IPS-15b (cell line): ENCODE measurements around the gene EFNA4.

Experiments
- H3K27me3 ChIP-seq: one replicate; pipeline ENCODE4 v1.6.1; 2013; ENCODE audit warnings: low read length; ENCODE audit not compliant: control insufficient read depth, insufficient read depth
- H3K36me3 ChIP-seq: one replicate; pipeline ENCODE4 v1.6.1; 2013; ENCODE audit warnings: low read length; ENCODE audit not compliant: control insufficient read depth, insufficient read depth
- H3K4me1 ChIP-seq: one replicate; pipeline ENCODE4 v1.6.1; 2013; ENCODE audit warnings: mild to moderate bottlenecking, low read length; ENCODE audit not compliant: control insufficient read depth, insufficient read depth
- H3K4me3 ChIP-seq: one replicate; pipeline ENCODE4 v1.5.1; 2013; ENCODE audit warnings: low read depth, low read length
- H3K9ac ChIP-seq: one replicate; pipeline ENCODE4 v1.6.1; 2013; ENCODE audit warnings: low read depth, mild to moderate bottlenecking, low read length
- H3K9me3 ChIP-seq: one replicate; pipeline ENCODE4 v1.6.1; 2013; ENCODE audit warnings: mild to moderate bottlenecking, low read length; ENCODE audit not compliant: control insufficient read depth, insufficient read depth

EFNA4 gene

DNA sequence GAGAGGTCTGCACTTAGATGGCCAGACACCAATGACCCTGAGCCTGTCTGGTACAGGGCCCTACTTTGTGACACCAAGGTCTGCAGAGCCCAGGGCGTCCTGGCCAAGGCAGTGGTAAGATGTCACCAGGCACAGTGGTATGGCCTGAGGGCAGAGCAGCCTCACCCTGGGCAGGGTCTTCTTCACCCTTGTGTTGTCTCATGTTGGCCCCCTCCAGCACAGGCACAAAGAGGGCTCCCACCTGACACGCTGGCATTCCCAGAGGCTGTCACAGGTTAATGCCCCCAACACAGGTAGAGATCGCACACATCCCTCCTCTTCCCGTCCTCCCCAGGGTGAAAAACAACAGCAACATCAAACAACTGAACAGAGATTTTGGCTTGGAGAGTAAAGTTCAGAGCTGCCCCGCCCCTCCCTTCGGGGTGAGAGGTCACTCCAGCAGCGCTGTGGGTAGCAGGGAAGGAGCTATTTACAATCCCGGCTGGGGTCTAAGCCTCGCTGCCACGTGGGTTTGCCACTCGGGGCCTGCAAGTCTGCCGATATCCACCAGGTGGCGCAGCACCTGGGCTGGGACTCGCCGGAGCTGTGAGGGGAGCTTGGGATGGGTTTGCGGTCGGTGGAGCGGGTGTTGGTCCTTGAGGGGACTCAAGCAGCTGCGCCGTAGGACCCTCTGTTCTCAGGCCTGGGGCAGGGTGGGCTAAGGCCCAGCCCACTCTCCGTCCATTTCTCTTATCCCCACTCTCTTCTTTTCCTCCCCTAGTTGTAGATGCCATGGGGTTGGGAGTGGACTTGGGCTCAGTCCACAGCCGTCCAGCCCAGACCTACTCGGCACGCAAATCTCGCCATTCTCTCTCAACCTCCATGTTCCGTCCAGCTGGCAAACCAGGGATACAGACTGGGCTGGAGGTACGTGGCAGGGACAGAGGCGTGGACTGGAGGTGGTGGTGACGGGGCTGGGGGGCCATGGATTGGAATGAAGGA is 27.8 kb downstream of the EFNA4 start:
- Histone ChIP-seq H3K9ac (peak overlapping the region; percentile 41), H3K27me3 (peaks cover 20% of the 10 kb centered on the region), H3K9me3 (no peaks in the 10 kb centered on the region), H3K36me3 (no peaks in the 10 kb centered on the region), H3K4me3 (peak overlapping the region; percentile 33), H3K4me1 (peaks cover 12% of the 10 kb centered on the region)

- Histone ChIP-seq H3K36me3 (no peaks in the 10 kb centered on the region), H3K27me3 (peaks cover 20% of the 10 kb centered on the region), H3K4me1 (peaks cover 12% of the 10 kb centered on the region), H3K4me3 (no peak overlapping the region), H3K9me3 (no peaks in the 10 kb centered on the region), H3K9ac (no peak overlapping the region)
Observed at GRCh38 chr1:155092131-155092530, 28.6 kb downstream of the EFNA4 start.

DNA sequence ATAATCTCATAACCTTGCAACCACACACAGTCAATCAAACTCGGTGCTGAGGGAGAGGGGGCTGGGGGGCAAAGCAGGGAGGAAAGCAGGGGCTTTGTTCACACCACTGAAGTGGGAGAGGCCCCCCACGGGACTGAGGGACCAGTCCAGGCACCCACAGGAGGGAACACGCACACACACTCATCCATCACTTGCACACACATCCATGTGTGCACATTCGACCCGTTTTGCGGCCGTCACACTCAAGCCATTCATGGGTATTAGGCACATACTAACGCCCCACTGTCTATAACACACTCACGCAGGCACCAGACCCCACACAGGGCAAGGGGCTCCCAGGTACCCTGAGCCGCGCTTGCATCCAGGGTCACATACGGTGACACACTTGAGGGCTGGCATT is 29.1 kb downstream of the EFNA4 start:
- Histone ChIP-seq H3K27me3 (peaks cover 20% of the 10 kb centered on the region), H3K36me3 (no peaks in the 10 kb centered on the region), H3K9ac (no peak overlapping the region), H3K9me3 (no peaks in the 10 kb centered on the region), H3K4me3 (no peak overlapping the region), H3K4me1 (peaks cover 11% of the 10 kb centered on the region)

DNA sequence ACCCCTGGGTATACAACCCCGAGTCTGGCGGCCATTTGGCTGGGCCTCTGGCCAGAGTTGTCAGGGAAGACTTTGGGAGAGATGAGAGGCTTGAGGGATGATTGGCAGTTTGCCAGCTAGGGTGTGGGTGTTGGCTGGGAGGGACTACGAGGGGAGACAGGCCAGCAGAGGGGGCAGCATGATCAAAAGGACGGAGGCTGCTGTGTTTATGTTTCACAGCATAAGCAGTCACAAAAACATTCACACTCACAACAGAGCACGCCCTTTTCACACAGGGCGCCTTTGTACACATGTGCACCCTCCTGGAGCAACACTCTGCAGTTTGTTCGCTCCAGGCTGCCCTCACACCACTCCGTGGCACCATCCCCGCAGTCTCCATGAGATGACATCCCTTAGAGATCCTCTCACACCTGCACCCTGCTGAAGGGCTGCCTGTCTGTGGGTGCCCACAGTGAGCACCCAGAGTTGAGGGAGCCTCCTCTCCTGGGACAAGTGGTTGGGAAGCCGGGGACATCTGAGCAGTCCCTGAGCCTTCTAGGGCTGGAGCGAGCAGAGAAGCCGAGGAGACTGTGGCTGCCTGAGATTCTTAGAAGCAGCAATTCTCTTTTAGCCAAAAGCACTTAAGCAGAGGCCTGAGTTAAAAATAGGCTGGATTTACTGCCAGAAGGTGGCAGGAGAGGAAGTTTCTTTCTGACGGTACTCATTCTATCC is 30.5 kb downstream of the EFNA4 start:
- Histone ChIP-seq H3K4me1 (peaks cover 10% of the 10 kb centered on the region), H3K36me3 (no peaks in the 10 kb centered on the region), H3K9me3 (no peaks in the 10 kb centered on the region), H3K9ac (no peak overlapping the region), H3K27me3 (peaks cover 16% of the 10 kb centered on the region), H3K4me3 (no peak overlapping the region)

DNA sequence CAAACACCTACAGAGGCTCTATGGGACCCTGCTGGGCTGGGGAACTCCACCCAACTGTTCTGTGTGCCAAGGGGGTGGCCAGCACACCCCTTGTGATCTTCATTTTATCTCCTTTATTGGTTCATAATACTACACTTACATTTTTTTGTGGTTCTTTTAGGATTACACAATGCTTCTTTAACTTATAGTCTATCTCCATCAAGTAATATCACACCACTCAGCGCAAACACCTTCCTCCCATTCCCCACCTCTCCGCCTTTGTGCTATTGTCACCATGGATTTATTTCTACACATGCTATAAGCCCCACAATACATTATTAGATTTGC is 31.0 kb downstream of the EFNA4 start:
- no peaks in the 10 kb centered on the region for H3K36me3 ChIP-seq
- H3K4me3 ChIP-seq, result no peak overlapping the region
- no peaks in the 10 kb centered on the region for H3K9me3 ChIP-seq
- peaks cover 10% of the 10 kb centered on the region for H3K4me1 ChIP-seq
- peaks cover 16% of the 10 kb centered on the region for H3K27me3 ChIP-seq
- no peak overlapping the region for H3K9ac ChIP-seq

DNA sequence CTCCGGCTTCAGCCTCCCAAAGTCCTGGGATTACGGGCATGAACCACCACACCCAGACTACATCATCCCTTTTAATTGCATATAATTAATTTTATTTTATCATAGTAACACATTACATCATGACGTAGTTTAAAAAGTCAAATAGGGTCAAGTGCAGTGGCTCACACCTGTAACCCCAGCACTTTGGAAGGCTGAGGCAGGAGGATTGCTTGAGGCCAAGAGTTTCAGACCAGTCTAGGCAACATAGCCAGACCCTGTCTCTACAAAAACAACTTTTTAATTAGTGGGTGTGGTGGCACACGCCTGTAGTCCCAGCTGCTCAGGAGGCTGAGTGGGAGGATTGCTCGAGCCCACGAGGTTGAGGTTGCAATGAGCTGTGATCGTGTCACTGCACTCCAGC is 35.8 kb downstream of the EFNA4 start:
- Histone ChIP-seq H3K9me3 (no peaks in the 10 kb centered on the region), H3K4me1 (peaks cover 3% of the 10 kb centered on the region), H3K27me3 (no peaks in the 10 kb centered on the region), H3K36me3 (no peaks in the 10 kb centered on the region), H3K9ac (no peak overlapping the region), H3K4me3 (no peak overlapping the region)

- Histone ChIP-seq H3K27me3 (no peaks in the 10 kb centered on the region), H3K9me3 (no peaks in the 10 kb centered on the region), H3K4me1 (no peaks in the 10 kb centered on the region), H3K36me3 (no peaks in the 10 kb centered on the region), H3K4me3 (no peak overlapping the region), H3K9ac (no peak overlapping the region)
Observed at GRCh38 chr1:155103325-155103724, 39.8 kb downstream of the EFNA4 start.

DNA sequence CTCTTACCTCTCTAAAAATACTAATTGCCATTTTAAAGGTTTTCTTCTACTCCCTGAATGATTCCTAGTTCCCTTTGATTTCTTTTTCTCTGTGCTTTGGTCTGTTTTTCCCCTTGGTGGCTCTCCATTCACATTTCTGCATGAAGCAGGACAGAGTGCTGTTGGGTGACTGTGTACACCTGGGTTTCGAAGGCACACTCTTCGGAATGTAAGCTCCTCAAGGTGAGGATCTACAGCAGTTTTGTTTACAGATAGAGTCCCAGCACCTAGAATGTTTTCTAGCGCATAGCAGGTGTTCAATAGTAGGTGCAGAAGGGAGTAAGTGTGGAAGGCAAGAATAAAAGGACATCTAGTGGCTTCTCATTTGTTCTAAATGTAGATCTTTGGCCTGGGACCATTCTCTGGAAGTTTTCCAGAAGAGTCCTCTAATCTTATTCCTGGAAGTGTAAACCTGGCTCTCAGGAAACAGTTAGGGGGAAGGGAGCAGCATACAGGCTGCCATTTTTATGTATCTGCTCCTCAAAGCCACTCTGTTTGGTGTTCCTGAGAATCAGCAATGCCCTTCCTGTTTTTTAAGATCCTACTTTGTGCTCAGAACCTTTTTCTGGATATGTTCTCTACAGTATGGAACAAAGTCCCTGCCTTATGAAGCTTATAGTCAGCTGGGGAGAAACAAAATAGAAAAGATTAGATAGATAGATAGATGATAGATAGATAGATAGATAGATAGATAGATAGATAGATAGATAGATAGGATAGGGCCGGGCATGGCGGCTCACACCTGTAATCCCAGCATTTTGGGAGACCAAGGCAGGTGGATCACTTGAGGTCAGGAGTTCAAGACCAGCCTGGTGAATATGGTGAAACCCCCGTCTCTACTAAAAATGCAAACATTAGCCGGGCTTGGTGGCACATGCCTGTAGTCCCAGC is 41.3 kb downstream of the EFNA4 start:
- Histone ChIP-seq H3K36me3 (no peaks in the 10 kb centered on the region), H3K9me3 (no peaks in the 10 kb centered on the region), H3K27me3 (no peaks in the 10 kb centered on the region), H3K4me3 (no peak overlapping the region), H3K9ac (no peak overlapping the region), H3K4me1 (no peaks in the 10 kb centered on the region)

GRCh38 chr1:155105604-155106011 is 42.1 kb downstream of the EFNA4 start:
- H3K27me3 ChIP-seq, result no peaks in the 10 kb centered on the region
- no peaks in the 10 kb centered on the region for H3K4me1 ChIP-seq
- no peaks in the 10 kb centered on the region for H3K36me3 ChIP-seq
- no peaks in the 10 kb centered on the region for H3K9me3 ChIP-seq
- H3K9ac ChIP-seq, result no peak overlapping the region
- H3K4me3 ChIP-seq, result no peak overlapping the region

DNA sequence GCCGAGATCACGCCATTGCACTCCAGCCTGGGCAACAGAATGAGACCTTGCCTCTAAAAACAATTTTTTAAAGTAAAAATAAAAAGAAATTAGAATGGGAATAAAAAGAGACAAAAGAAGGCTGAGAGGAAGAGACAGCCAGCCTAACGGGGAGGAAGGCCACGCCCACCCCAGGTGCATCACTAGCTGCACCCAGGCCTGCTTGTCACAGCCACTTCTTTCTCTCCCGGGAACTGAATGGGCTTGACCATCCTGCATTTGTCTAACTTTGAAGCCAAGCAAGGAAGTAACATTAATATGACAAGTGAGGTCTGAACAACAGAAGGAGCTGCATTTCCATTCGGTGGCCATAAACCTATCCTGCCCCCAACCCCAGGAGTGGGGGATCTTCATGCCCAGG is 43.3 kb downstream of the EFNA4 start:
- H3K4me1 ChIP-seq, result no peaks in the 10 kb centered on the region
- H3K4me3 ChIP-seq, result no peak overlapping the region
- no peaks in the 10 kb centered on the region for H3K36me3 ChIP-seq
- H3K9me3 ChIP-seq, result no peaks in the 10 kb centered on the region
- H3K27me3 ChIP-seq, result no peaks in the 10 kb centered on the region
- no peak overlapping the region for H3K9ac ChIP-seq
